Measurements from ENCODE around the gene MCU. TPM values are rescaled to one million over a fixed set of nuclear protein-coding genes. Genes with fewer than 3 reads are reported as not detected.

Gene MCU
- total RNA-seq, 1 donor from 2014 or later = 31.4 TPM

DNA sequence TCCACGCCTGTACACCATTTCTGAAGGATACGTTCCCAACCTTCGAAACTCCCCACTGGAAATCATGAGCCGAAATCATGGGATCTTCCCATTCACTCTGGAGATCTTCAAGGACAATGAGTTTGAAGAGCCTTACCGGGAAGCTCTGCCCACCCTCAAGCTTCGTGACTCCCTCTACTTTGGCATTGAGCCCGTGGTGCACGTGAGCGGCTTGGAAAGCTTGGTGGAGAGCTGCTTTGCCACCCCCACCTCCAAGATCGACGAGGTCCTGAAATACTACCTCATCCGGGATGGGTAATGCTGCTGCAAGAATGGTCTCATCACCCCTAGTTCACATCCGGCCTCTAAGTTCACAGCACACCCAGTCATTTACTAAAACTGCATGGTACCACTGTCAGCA is 232.4 kb downstream of the MCU start:
- DNase-seq (ENCODE audit: extremely low spot score, unreplicated experiment) = no peak
- H3K4me1 Mint-ChIP-seq (ENCODE audit: unreplicated experiment) = no peaks in the 10 kb centered on the region
- TF ChIP-seq, protein P1, sequence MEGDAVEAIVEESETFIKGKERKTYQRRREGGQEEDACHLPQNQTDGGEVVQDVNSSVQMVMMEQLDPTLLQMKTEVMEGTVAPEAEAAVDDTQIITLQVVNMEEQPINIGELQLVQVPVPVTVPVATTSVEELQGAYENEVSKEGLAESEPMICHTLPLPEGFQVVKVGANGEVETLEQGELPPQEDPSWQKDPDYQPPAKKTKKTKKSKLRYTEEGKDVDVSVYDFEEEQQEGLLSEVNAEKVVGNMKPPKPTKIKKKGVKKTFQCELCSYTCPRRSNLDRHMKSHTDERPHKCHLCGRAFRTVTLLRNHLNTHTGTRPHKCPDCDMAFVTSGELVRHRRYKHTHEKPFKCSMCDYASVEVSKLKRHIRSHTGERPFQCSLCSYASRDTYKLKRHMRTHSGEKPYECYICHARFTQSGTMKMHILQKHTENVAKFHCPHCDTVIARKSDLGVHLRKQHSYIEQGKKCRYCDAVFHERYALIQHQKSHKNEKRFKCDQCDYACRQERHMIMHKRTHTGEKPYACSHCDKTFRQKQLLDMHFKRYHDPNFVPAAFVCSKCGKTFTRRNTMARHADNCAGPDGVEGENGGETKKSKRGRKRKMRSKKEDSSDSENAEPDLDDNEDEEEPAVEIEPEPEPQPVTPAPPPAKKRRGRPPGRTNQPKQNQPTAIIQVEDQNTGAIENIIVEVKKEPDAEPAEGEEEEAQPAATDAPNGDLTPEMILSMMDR (IDR thresholded peaks at IDR 0.05) = no peak
- H3K4me3 Mint-ChIP-seq (ENCODE audit: unreplicated experiment) = no peak overlapping the region
- peaks cover 17% of the 10 kb centered on the region for H3K9me3 Mint-ChIP-seq (ENCODE audit: unreplicated experiment)
- no peak overlapping the region for H3K27ac Mint-ChIP-seq (ENCODE audit: unreplicated experiment)
- no peaks in the 10 kb centered on the region for H3K27me3 Mint-ChIP-seq (ENCODE audit: unreplicated experiment)
- peaks cover 29% of the 10 kb centered on the region for H3K36me3 Mint-ChIP-seq (ENCODE audit: unreplicated experiment)

DNA sequence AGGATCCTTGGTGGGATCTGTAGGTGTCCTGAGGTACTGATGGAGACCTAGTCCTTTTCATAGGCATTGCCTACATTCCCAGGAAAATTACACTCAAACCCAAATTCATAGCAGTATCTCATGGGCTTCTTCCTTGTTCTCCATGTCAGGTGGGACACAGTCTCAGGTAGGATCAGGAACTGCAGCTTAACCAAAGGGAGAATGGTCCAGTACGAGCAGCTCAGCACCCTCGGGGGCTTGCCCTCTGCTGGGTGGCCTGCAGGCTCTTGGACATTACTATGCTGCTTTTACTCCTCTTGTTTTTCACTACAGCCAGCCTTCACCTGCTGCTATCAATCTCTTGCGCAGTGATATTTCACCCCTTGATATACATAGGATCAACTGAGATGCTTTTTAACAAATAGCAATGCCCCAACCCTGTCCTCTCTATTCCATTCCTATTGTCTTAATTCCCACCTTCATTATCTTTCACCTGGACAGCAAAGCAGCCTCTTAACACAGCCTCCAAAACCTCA is 234.1 kb downstream of the MCU start:
- H3K27ac Mint-ChIP-seq (ENCODE audit: unreplicated experiment) = no peak overlapping the region
- no peak overlapping the region for H3K4me3 Mint-ChIP-seq (ENCODE audit: unreplicated experiment)
- DNase-seq (ENCODE audit: extremely low spot score, unreplicated experiment) = no peak
- TF ChIP-seq, protein P1 (IDR thresholded peaks at IDR 0.05) = no peak
- peaks cover 2% of the 10 kb centered on the region for H3K9me3 Mint-ChIP-seq (ENCODE audit: unreplicated experiment)
- no peaks in the 10 kb centered on the region for H3K27me3 Mint-ChIP-seq (ENCODE audit: unreplicated experiment)
- H3K36me3 Mint-ChIP-seq (ENCODE audit: unreplicated experiment) = peaks cover 16% of the 10 kb centered on the region
- H3K4me1 Mint-ChIP-seq (ENCODE audit: unreplicated experiment) = no peaks in the 10 kb centered on the region

DNA sequence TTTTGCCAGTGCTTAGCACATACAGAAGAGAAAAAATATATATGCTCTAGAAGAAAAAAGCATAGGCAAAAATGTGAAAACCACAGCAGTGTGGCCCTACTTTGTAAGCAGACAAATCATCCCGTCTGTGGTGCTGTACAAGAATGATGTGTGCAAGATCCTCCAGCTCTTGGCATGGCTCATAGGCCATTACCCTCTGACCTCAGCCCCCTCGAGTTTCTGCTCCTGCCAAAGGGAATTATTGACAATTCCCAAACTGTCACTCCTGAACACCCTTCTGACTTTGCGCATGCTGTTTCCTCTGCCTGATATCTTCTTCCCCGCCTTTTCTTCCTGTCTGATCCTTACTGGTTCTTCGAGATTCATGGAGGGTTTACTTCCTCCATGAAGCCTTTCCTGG is 235.5 kb downstream of the MCU start:
- no peak overlapping the region for H3K4me3 Mint-ChIP-seq (ENCODE audit: unreplicated experiment)
- DNase-seq (ENCODE audit: extremely low spot score, unreplicated experiment) = no peak
- peaks cover 8% of the 10 kb centered on the region for H3K36me3 Mint-ChIP-seq (ENCODE audit: unreplicated experiment)
- H3K27ac Mint-ChIP-seq (ENCODE audit: unreplicated experiment) = no peak overlapping the region
- H3K4me1 Mint-ChIP-seq (ENCODE audit: unreplicated experiment) = no peaks in the 10 kb centered on the region
- no peaks in the 10 kb centered on the region for H3K27me3 Mint-ChIP-seq (ENCODE audit: unreplicated experiment)
- H3K9me3 Mint-ChIP-seq (ENCODE audit: unreplicated experiment) = no peaks in the 10 kb centered on the region
- TF ChIP-seq, protein P1 (IDR thresholded peaks at IDR 0.05) = no peak

DNA sequence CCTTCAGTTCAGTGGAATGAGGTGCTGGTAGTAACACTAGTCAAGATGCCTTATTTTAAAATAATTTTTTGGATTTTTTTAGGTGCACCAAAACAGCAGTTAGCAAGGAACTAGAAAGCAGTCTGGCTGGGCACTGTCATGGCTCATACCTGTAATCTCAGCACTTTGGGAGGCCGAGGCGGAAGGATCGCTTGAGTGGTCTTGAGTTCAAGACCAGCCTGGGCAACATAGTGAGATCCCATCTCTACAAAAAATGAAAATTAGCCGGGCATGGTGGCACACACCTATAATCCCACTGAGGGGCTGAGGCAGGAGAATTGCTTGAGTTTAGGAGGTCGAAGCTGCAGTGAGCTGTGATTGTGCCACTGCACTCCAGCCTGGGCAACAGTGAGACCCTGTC is 236.9 kb downstream of the MCU start:
- H3K27me3 Mint-ChIP-seq (ENCODE audit: unreplicated experiment) = no peaks in the 10 kb centered on the region
- H3K4me1 Mint-ChIP-seq (ENCODE audit: unreplicated experiment) = no peaks in the 10 kb centered on the region
- no peak for DNase-seq (ENCODE audit: extremely low spot score, unreplicated experiment)
- H3K9me3 Mint-ChIP-seq (ENCODE audit: unreplicated experiment) = no peaks in the 10 kb centered on the region
- H3K36me3 Mint-ChIP-seq (ENCODE audit: unreplicated experiment) = peaks cover 8% of the 10 kb centered on the region
- TF ChIP-seq, protein P1 (IDR thresholded peaks at IDR 0.05) = no peak
- no peak overlapping the region for H3K27ac Mint-ChIP-seq (ENCODE audit: unreplicated experiment)
- H3K4me3 Mint-ChIP-seq (ENCODE audit: unreplicated experiment) = no peak overlapping the region

DNA sequence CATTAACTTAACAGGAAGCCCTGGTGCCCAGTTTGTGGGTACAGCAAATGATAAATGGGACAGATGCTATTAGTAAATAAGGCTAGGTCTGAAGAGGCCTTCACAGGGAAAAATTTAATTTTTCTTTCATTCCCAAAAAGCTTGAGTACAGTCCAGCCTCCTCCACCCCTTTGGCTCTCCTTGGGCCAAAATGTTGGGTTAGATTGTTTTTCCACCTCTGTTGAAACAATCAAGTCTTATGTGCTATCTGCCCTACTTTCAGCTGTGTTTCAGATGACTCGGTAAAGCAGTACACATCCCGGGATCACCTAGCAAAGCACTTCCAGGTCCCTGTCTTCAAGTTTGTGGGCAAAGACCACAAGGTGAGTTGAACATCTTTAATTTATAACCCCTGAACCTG is 238.3 kb downstream of the MCU start:
- Mint-ChIP-seq H3K36me3 (ENCODE audit: unreplicated experiment) (no peaks in the 10 kb centered on the region), H3K4me3 (ENCODE audit: unreplicated experiment) (no peak overlapping the region), H3K27ac (ENCODE audit: unreplicated experiment) (no peak overlapping the region), H3K27me3 (ENCODE audit: unreplicated experiment) (no peaks in the 10 kb centered on the region), H3K4me1 (ENCODE audit: unreplicated experiment) (no peaks in the 10 kb centered on the region), H3K9me3 (ENCODE audit: unreplicated experiment) (no peaks in the 10 kb centered on the region)
- TF ChIP-seq, protein P1 (IDR thresholded peaks at IDR 0.05) = no peak
- no peak for DNase-seq (ENCODE audit: extremely low spot score, unreplicated experiment)
